Measurements from ENCODE around the gene CTCF.

Gene CTCF

DNA sequence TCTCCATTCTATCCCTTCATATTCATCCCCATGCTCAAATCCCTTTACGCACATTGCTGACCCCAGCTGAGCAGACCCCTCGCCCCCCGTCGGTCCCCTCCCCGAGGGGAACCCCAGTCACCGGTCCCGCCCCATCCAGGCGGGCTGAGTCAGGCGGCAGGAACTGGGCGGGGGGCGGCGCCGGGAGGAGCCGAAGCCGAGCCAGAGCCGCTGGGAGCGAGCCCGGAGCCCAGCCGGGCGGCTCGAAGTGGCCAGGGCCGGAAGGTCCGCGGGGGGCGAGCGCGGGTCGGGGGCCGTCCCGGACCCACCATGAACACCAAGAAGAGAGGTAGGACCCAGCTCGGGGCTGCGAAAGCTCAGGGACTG, 25.1 kb upstream of the CTCF start:
- no peak for DNase-seq

- DNase-seq = no peak
Measured at GRCh38 chr16:67537636-67538591, 24.4 kb upstream of the CTCF start.

- no peak for DNase-seq
Measured at GRCh38 chr16:67538666-67539101, 23.6 kb upstream of the CTCF start.

DNA sequence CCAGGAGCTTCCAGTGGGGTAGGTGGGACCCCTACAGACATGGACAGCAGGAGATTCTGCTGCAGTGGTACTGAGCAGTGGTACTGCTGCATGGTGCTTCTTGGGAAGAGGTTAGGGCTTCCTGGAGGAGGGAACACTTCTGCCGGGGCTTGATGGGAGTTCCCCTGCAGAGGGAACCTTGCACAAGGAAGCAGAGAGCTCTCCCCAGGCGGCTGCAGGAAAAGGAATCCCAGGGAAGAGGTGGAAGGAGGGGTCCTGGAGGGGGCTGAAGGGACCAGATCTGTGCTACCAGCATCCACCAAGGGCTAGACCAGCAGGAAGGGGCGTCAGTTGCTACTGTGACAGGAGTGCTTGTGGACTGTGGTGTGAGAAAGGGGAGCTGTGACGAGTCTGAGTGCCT, 23.1 kb upstream of the CTCF start:
- no peak for DNase-seq

DNA sequence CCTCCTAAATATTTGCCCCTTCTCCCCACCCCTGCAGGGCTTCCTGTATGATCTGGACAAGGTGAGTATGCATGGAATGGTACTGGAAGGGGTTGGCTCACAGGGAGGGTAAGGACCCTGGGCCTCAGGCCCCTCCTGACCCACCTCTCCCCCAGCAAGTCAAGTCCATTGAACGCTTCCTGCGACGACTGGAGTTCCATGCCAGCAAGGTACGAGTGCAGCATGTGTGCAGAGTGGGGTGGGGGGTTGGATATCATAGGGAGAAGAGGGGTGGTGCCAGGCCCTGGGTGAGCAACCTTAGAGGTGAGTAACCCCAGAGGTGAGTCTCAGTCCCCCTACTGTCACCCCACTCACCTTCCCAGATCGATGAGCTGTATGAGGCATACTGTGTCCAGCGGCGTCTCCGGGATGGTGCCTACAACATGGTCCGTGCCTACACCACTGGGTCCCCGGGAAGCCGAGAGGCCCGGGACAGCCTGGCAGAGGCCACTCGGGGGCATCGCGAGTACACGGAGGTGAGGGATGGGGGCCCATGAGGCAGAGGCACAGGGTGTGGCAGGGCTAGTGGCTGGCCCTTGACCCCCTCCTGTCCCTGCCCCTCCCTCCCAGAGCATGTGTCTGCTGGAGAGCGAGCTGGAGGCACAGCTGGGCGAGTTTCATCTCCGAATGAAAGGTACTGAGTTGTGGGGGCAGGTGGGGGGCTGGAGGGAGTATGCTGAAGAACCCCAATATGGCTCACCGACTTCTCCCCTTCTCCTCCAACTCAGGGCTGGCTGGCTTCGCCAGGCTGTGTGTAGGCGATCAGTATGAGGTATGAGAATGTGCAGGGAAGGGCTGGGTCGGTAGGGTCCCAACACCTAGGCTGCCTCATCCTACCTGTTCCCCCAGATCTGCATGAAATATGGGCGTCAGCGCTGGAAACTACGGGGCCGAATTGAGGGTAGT, 22.4 kb upstream of the CTCF start:
- no peak for DNase-seq

GRCh38 chr16:67540756-67541155, 21.6 kb upstream of the CTCF start:
- no peak for DNase-seq

DNA sequence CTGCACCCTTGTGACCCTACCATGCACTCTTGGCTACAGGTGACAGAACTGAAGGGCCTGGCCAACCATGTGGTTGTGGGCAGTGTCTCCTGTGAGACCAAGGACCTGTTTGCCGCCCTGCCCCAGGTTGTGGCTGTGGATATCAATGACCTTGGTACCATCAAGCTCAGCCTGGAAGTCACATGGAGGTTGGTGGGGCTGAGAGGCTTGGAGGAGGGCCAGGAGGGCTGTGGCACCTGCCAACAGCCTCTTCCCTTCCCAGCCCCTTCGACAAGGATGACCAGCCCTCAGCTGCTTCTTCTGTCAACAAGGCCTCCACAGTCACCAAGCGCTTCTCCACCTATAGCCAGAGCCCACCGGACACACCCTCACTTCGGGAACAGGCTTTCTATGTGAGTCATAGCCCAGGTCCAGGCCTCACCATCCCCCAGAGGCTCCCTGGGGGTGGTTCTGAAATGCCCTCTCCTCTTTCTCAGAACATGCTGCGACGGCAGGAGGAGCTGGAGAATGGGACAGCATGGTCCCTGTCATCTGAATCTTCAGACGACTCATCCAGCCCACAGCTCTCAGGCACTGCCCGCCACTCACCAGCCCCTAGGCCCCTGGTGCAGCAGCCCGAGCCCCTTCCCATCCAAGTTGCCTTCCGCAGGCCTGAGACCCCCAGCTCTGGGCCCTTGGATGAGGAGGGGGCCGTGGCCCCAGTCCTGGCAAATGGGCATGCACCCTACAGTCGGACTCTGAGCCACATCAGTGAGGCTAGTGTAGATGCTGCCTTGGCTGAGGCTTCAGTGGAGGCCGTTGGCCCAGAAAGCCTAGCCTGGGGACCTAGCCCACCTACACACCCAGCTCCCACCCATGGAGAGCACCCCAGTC, 20.7 kb upstream of the CTCF start:
- no peak for DNase-seq

- DNase-seq = peak; percentile 71
Measured at GRCh38 chr16:67542464-67542863, 19.9 kb upstream of the CTCF start.

DNA sequence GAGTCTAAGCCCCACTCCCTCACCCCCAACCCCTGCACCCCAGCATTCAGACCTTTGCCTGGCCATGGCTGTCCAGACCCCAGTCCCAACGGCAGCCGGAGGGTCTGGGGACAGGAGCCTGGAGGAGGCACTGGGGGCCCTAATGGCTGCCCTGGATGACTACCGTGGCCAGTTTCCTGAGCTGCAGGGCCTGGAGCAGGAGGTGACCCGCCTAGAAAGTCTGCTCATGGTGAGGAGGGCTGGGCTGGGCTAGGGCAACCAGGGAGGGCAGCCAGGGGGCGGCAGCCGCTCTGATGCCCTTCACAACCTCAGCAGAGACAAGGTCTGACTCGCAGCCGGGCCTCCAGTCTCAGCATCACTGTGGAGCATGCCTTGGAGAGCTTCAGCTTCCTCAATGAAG, 19.3 kb upstream of the CTCF start:
- DNase-seq = no peak

- no peak for DNase-seq
Measured at GRCh38 chr16:67543582-67543981, 18.7 kb upstream of the CTCF start.

DNA sequence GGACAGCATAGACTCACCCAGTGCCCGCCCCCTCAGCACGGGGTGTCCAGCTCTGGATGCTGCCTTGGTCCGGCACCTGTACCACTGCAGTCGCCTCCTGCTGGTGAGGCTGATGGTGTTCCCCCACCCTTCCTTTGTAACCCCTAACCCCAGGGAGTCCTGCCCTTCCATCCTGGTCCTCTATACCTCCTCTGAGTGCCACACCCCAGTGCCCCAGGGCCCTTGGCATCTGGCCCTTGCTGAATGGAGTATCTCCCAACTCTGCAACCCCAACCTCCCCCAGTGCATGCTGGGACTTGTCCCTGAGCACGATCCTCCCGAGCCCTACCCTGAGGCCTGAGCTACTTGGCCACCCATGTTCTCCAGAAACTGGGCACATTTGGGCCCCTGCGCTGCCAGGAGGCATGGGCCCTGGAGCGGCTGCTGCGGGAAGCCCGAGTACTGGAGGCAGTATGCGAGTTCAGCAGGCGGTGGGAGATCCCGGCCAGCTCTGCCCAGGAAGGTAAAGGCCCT, 17.9 kb upstream of the CTCF start:
- DNase-seq = no peak

GRCh38 chr16:67544844-67545664, 17.3 kb upstream of the CTCF start:
- no peak for DNase-seq

- DNase-seq = no peak
Measured at GRCh38 chr16:67545665-67546024, 16.7 kb upstream of the CTCF start.

- no peak for DNase-seq
Measured at GRCh38 chr16:67546091-67546501, 16.2 kb upstream of the CTCF start.

DNA sequence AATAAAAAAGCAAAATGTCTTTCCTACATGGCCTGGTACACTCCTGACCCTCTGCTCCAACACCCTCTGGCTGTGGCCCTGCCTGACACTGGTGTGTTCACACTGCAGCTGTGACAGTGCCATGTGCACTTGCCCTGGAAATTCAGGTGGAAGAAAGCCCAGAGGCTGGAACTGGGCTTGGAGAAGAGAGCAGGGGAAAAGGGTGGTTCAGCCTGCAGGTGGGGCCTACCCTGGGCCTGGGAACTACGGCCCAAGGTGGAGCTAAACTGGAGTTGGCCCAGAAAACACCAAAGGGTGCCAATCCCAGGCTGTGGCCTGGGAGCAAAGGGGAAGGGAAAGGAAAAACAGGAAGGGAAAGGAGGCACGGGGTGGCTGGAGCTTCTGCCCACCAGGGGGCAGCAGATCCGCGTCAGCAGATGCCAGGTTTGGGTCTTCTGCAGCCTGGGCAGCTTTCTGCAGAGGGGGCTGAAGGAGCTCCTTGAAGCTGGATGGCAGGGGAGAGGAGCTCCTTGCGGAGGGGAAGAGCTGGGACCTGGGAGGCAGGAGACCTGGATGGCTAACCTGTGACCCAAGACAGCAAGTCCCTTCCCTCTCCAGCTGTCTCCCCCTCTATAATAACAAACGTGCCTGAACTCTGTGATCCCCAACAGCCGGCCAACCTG, 15.4 kb upstream of the CTCF start:
- peak; percentile 80 for DNase-seq

DNA sequence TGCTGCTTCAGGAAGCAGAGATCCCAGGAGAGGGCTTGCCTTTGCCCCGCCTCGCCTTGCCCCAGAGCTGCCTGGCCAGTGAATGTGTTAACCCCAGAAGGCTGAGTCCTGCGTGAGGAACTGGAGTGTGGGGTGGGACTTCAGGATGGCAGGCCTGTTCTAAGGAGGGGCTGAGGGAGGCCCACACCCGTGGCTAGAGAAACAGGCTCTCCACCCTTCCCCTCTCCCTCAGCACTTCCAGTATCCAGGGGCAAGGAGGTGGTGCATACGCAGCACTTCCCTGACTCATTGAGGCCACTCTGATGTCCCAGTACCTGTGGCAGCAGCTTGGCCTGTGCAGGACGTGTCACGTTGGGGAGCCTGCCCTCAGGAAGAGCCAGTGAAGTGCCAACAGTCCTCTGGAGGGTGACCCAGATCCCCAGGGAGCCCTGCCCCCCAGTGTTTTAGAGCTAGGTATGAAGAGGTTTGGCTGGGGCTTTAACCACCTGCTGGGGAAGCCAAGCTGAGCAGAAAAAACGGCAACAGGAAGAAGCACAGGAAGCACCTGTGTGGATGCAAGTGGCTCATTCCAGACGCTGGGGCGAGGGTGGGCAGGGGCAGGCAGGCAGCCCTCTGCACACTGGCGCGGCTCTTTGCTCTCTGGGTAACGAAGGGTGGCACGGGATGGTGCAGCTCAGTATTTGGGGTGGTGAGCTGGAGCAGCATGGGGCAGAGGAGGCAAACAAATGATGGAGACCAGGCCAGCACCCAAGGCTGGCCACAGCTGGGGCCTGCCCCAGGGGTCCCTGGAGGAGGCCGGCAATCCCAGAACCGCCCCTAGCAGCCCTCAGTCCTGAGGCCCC, 14.7 kb upstream of the CTCF start:
- no peak for DNase-seq

GRCh38 chr16:67548265-67549126, 13.8 kb upstream of the CTCF start:
- DNase-seq = no peak

DNA sequence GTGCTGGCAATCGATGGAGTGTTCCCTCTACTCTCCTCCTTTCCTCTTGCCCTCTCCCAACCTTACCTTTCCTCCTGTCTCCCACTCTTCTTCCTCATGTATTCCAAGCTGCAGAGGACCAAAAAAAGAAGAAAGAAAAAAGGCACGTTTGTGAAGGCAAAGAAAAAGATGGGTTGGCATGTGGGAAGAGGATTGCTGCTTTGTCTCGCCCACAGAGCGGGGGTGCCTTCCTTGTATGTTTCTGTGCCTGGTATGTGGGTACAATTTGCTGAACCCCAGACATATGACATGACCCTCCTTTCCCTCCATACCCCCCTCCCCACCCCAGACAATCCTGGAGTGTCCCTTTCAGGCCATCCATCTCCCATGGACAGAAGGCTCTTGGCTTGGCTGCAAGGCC, 13.1 kb upstream of the CTCF start:
- DNase-seq = no peak

- DNase-seq = no peak
Measured at GRCh38 chr16:67549936-67550335, 12.4 kb upstream of the CTCF start.
